Measurements from ENCODE around the gene RBBP4.

DNA sequence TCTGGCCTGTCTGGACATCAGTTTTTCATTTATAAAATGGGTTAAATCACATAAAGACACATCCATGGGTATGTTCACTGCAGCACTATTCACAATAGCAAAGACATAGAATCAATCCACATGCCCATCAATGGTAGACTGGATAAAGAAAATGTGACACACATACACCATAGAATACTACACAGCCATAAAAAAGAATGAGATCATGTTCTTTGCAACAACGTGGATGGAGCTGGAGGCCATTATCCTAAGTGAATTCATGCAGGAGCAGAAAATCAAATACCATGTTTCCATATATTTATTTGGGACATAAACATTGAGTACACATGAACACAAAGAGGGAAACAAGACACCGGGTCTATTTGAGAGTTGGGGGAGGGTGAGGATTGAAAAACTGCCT is 28.8 kb upstream of the RBBP4 start:
- TF ChIP-seq, protein P1, sequence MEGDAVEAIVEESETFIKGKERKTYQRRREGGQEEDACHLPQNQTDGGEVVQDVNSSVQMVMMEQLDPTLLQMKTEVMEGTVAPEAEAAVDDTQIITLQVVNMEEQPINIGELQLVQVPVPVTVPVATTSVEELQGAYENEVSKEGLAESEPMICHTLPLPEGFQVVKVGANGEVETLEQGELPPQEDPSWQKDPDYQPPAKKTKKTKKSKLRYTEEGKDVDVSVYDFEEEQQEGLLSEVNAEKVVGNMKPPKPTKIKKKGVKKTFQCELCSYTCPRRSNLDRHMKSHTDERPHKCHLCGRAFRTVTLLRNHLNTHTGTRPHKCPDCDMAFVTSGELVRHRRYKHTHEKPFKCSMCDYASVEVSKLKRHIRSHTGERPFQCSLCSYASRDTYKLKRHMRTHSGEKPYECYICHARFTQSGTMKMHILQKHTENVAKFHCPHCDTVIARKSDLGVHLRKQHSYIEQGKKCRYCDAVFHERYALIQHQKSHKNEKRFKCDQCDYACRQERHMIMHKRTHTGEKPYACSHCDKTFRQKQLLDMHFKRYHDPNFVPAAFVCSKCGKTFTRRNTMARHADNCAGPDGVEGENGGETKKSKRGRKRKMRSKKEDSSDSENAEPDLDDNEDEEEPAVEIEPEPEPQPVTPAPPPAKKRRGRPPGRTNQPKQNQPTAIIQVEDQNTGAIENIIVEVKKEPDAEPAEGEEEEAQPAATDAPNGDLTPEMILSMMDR (conservative IDR thresholded peaks at IDR 0.05; ENCODE audit: low read length) = no peak
- no peak for TF ChIP-seq EZH2phosphoT487 (IDR thresholded peaks at IDR 0.05; ENCODE audit: borderline replicate concordance)

All from Loucy (cell line).